Measurements from ENCODE around the gene CDK18.

- no peak for TF ChIP-seq CTCF (conservative IDR thresholded peaks at IDR 0.05 in 1 of 2, IDR thresholded peaks at IDR 0.05 in 1 of 2; ENCODE audit: extremely low read depth in 1 of 2, insufficient read depth in 1 of 2, low read depth in 1 of 2, low read length in 2 of 2)
- no peak for TF ChIP-seq EZH2 (IDR thresholded peaks at IDR 0.05; ENCODE audit: borderline replicate concordance, low read length)
Measured at GRCh38 chr1:205475855-205476254, 28.6 kb upstream of the CDK18 start.

Measured in mammary epithelial cell (primary cell).